Endodermal cell (in vitro differentiated cells): ENCODE data around the gene LRMDA. TPM values are rescaled to one million over a fixed set of nuclear protein-coding genes. Genes with fewer than 3 reads are reported as not detected.

Experiments used
- DNase-seq: peaks from one replicate; pipeline ENCODE4 v3.0.0-alpha.2; 2017
- H3K27ac ChIP-seq: 2 replicates; pipeline ENCODE4 v1.5.1; 2013; ENCODE audit warnings: mild to moderate bottlenecking, low read depth, low read length, moderate library complexity
- H3K27me3 ChIP-seq: 2 replicates; pipeline ENCODE4 v1.6.1; 2013; ENCODE audit warnings: mild to moderate bottlenecking, low read length, moderate library complexity; ENCODE audit not compliant: insufficient read depth, control insufficient read depth, poor library complexity, severe bottlenecking
- H3K36me3 ChIP-seq: 2 replicates; pipeline ENCODE4 v1.7.0; 2013; ENCODE audit warnings: mild to moderate bottlenecking, low read length, moderate library complexity; ENCODE audit not compliant: control insufficient read depth, insufficient read depth
- H3K4me1 ChIP-seq: one replicate; pipeline ENCODE4 v1.7.0; 2013; ENCODE audit warnings: low read length; ENCODE audit not compliant: control insufficient read depth, insufficient read depth
- H3K4me3 ChIP-seq: 2 replicates; pipeline ENCODE4 v1.5.1; 2013; ENCODE audit warnings: mild to moderate bottlenecking, low read length, moderate library complexity
- H3K9ac ChIP-seq: 2 replicates; pipeline ENCODE4 v1.6.1; 2013; ENCODE audit warnings: mild to moderate bottlenecking, low read length, moderate library complexity; ENCODE audit not compliant: poor library complexity, severe bottlenecking; ENCODE audit errors: extremely low read depth
- H3K9me3 ChIP-seq: 2 replicates; pipeline ENCODE4 v1.6.1; 2013; ENCODE audit warnings: mild to moderate bottlenecking, low read length, moderate library complexity; ENCODE audit not compliant: control insufficient read depth
- H3K27ac Mint-ChIP-seq: 2 replicates; pipeline ENCODE4 v1.8.0; 2020; ENCODE audit warnings: mixed read lengths
- H3K27me3 Mint-ChIP-seq: 2 replicates; pipeline ENCODE4 v1.8.0; 2021; ENCODE audit warnings: mild to moderate bottlenecking, mixed read lengths; ENCODE audit not compliant: insufficient read depth
- H3K36me3 Mint-ChIP-seq: 2 replicates; pipeline ENCODE4 v1.8.0; 2020; ENCODE audit warnings: low read depth, mixed read lengths
- H3K4me1 Mint-ChIP-seq: 2 replicates; pipeline ENCODE4 v1.8.0; 2020; ENCODE audit warnings: mixed read lengths
- H3K4me3 Mint-ChIP-seq: 2 replicates; pipeline ENCODE4 v1.8.0; 2020; ENCODE audit warnings: mild to moderate bottlenecking, moderate library complexity, mixed read lengths
- H3K9me3 Mint-ChIP-seq: 2 replicates; pipeline ENCODE4 v1.8.0; 2020; ENCODE audit warnings: mild to moderate bottlenecking, mixed read lengths
- CTCF ChIP-seq: fragments of 200-600 bp; sonication (generic); conservative IDR thresholded peaks from 2 replicates; pipeline ENCODE4 v1.5.0; 2021; ENCODE audit warnings: antibody characterized with exemption, mild to moderate bottlenecking
- WGBS, 2 experiments: methylation state at CpG; one replicate each; pipeline versions ENCODE4 v1.1.5 to v1.1.7; 2013; ENCODE audit warnings: missing lambda C conversion rate in 2 of 2, mixed read lengths in 1 of 2; ENCODE audit not compliant: insufficient coverage in 1 of 2, insufficient read length in 1 of 2; 5-methylcytosine and 5-hydroxymethylcytosine counted together
- total RNA-seq, 2 donors: library from RNA; stranded (reverse); fragmentation: NEBNext Ultra II Directional in 1 of 2; extraction: Animal tissue kit (Norgen Biotek cat#: 25700) in 1 of 2; gene quantifications; 2 replicates in 1 of 2; 3 replicates in 1 of 2; pipeline ENCODE4 v1.2.1, GENCODE V29; 2021

Gene LRMDA
- total RNA-seq, 2 donors from 2014 or later = 1.7 to 5.1 TPM

GRCh38 chr10:75408911-75409885 lies 22.2 kb upstream of the LRMDA start:
- Histone ChIP-seq H3K9ac (peak overlapping the region; percentile 20), H3K27ac (peak overlapping the region; percentile 36), H3K4me3 (peak overlapping the region; percentile 78), H3K9me3 (no peaks in the 10 kb centered on the region), H3K36me3 (no peaks in the 10 kb centered on the region), H3K27me3 (peaks cover 94% of the 10 kb centered on the region), H3K4me1 (peaks cover 5% of the 10 kb centered on the region)
- TF ChIP-seq CTCF = peak; percentile 36
- Mint-ChIP-seq H3K4me1 (peaks cover 30% of the 10 kb centered on the region), H3K27ac (no peak overlapping the region), H3K4me3 (peak overlapping the region; percentile 73), H3K9me3 (no peaks in the 10 kb centered on the region), H3K36me3 (no peaks in the 10 kb centered on the region), H3K27me3 (peaks cover 91% of the 10 kb centered on the region)
- WGBS, 2 experiments = 1 to 2% methylated on average over 8 to 76 of the region's 76 CpGs
- peak; percentile 91 for DNase-seq

- peaks cover 30% of the 10 kb centered on the region for H3K4me1 Mint-ChIP-seq
- peak; percentile 31 for TF ChIP-seq CTCF
- H3K9me3 Mint-ChIP-seq = no peaks in the 10 kb centered on the region
- Histone ChIP-seq H3K27me3 (peaks cover 88% of the 10 kb centered on the region), H3K4me3 (peak overlapping the region; percentile 78), H3K4me1 (peaks cover 5% of the 10 kb centered on the region), H3K36me3 (no peaks in the 10 kb centered on the region), H3K9me3 (no peaks in the 10 kb centered on the region), H3K9ac (no peak overlapping the region), H3K27ac (no peak overlapping the region)
- no peaks in the 10 kb centered on the region for H3K36me3 Mint-ChIP-seq
- 55 to 64% methylated on average over 9 to 10 of the region's 10 CpGs for WGBS, 2 experiments
- peaks cover 91% of the 10 kb centered on the region for H3K27me3 Mint-ChIP-seq
- DNase-seq = peak; percentile 59
- H3K4me3 Mint-ChIP-seq = peak overlapping the region; percentile 73
- H3K27ac Mint-ChIP-seq = no peak overlapping the region
Measured at GRCh38 chr10:75410132-75411005, 21.1 kb upstream of the LRMDA start.

- Mint-ChIP-seq H3K36me3 (no peaks in the 10 kb centered on the region), H3K9me3 (no peaks in the 10 kb centered on the region), H3K27me3 (peaks cover 94% of the 10 kb centered on the region), H3K4me3 (no peak overlapping the region), H3K4me1 (peaks cover 34% of the 10 kb centered on the region), H3K27ac (no peak overlapping the region)
- peaks cover 4% of the 10 kb centered on the region for H3K4me1 ChIP-seq
- peaks cover 80% of the 10 kb centered on the region for H3K27me3 ChIP-seq
- no peak overlapping the region for H3K4me3 ChIP-seq
- no peak overlapping the region for H3K9ac ChIP-seq
- H3K27ac ChIP-seq = no peak overlapping the region
- no peak for TF ChIP-seq CTCF
- DNase-seq = no peak
- 95 to 100% methylated on average over 1 of the region's 1 CpG for WGBS, 2 experiments
- no peaks in the 10 kb centered on the region for H3K36me3 ChIP-seq
- no peaks in the 10 kb centered on the region for H3K9me3 ChIP-seq
Measured at GRCh38 chr10:75414527-75414926, 16.9 kb upstream of the LRMDA start.
